ENCODE results near the gene HS6ST2. TPM values are rescaled to one million over a fixed set of nuclear protein-coding genes. Genes with fewer than 3 reads are reported as not detected.

The HS6ST2 gene
- total and polyA plus RNA-seq, 11 donors = 0.05 to 0.54 (median 0.17) TPM; not detected in 3

GRCh38 chrX:132742246-132742645, 216.2 kb downstream of the HS6ST2 start:
- ATAC-seq (no peak), DNase-seq (no peak)
- Histone ChIP-seq H3K27me3 (peaks cover 0 to 39% (median 0%) of the 10 kb centered on the region in 9 donors), H3K4me3 (no peak overlapping the region), H3K4me1 (no peaks in the 10 kb centered on the region), H3K36me3 (no peaks in the 10 kb centered on the region), H3K9me3 (no peaks in the 10 kb centered on the region), H3K27ac (no peak overlapping the region)
- intact Hi-C loops (cut with DNase I) = loop anchor here in 6 of 10 donors (5.0 to 10.0 kb wide), 4 partner anchors 213 to 433 kb away; partner anchors contain the start of gene HS6ST2 (in 5 of the 6)
- no peak for TF ChIP-seq POLR2A (IDR thresholded peaks at IDR 0.05)
- TF ChIP-seq CTCF (IDR thresholded peaks at IDR 0.05) = no peak
- 8 to 44% (median 37%) methylated on average over 1 of the region's 1 CpG for WGBS, 4 donors

- no peaks in the 10 kb centered on the region for H3K9me3 ChIP-seq
- H3K36me3 ChIP-seq = no peaks in the 10 kb centered on the region
- TF ChIP-seq POLR2A (IDR thresholded peaks at IDR 0.05) = no peak
- TF ChIP-seq CTCF (IDR thresholded peaks at IDR 0.05) = no peak
- DNase-seq (no peak), ATAC-seq (no peak)
- no peak overlapping the region for H3K4me3 ChIP-seq
- no peak overlapping the region for H3K27ac ChIP-seq
- intact Hi-C loops (cut with DNase I) = loop anchor here in 6 of 10 donors (5.0 to 10.0 kb wide), 4 partner anchors 213 to 433 kb away; partner anchors contain the start of gene HS6ST2 (in 5 of the 6)
- H3K27me3 ChIP-seq = peaks cover 0 to 42% (median 0%) of the 10 kb centered on the region in 9 donors
- WGBS, 4 donors = 49 to 69% (median 63%) methylated on average over 2 of the region's 2 CpGs
- H3K4me1 ChIP-seq = no peaks in the 10 kb centered on the region
These were observed 216.7 kb downstream of the HS6ST2 start for GRCh38 chrX:132741689-132742088.

GRCh38 chrX:132740316-132741123, 217.9 kb downstream of the HS6ST2 start:
- no peak for ATAC-seq
- 69 to 78% (median 76%) methylated on average over 3 of the region's 3 CpGs for WGBS, 4 donors
- no peak for DNase-seq
- no peak for TF ChIP-seq POLR2A (IDR thresholded peaks at IDR 0.05)
- peak; percentile 25 to 60 (median 44) for TF ChIP-seq CTCF (IDR thresholded peaks at IDR 0.05)
- Histone ChIP-seq H3K27ac (no peak overlapping the region), H3K4me1 (no peaks in the 10 kb centered on the region), H3K36me3 (no peaks in the 10 kb centered on the region), H3K4me3 (no peak overlapping the region), H3K27me3 (peaks cover 0 to 37% (median 0%) of the 10 kb centered on the region in 9 donors), H3K9me3 (no peaks in the 10 kb centered on the region)
- intact Hi-C loops (cut with DNase I) = loop anchor here in 6 of 10 donors (5.0 to 10.0 kb wide), 4 partner anchors 214 to 434 kb away; partner anchors contain the start of gene HS6ST2 (in 5 of the 6)

GRCh38 chrX:132738951-132739350, 219.5 kb downstream of the HS6ST2 start:
- peaks cover 0 to 39% (median 0%) of the 10 kb centered on the region in 9 donors for H3K27me3 ChIP-seq
- no peak overlapping the region for H3K27ac ChIP-seq
- WGBS, 4 donors = 64 to 70% (median 68%) methylated on average over 6 of the region's 6 CpGs
- H3K4me3 ChIP-seq = no peak overlapping the region
- no peaks in the 10 kb centered on the region for H3K36me3 ChIP-seq
- ATAC-seq = no peak
- no peak for DNase-seq
- no peak for TF ChIP-seq CTCF (IDR thresholded peaks at IDR 0.05)
- no peak for TF ChIP-seq POLR2A (IDR thresholded peaks at IDR 0.05)
- H3K4me1 ChIP-seq = no peaks in the 10 kb centered on the region
- no peaks in the 10 kb centered on the region for H3K9me3 ChIP-seq
- intact Hi-C loops (cut with DNase I) = no loop called here
